Left renal cortex interstitium (tissue), 4 donors: Measurements from ENCODE around the gene WDR7. TPM values are rescaled to one million over a fixed set of nuclear protein-coding genes. Genes with fewer than 3 reads are reported as not detected.

ENCODE experiments used
- DNase-seq, 4 donors: peaks; one replicate each; pipeline ENCODE4 v3.0.0-alpha.2; 2013; ENCODE audit warnings: low read depth in 4 of 4, low spot score in 2 of 4, missing footprints in 1 of 4
- polyA plus RNA-seq, 4 donors: library from polyadenylated mRNA; unstranded; fragments of 120-200 nt; gene quantifications; one replicate each; pipeline ENCODE4 v1.2.1, GENCODE V29; 2013; ENCODE audit not compliant: insufficient read length in 4 of 4

The WDR7 gene
- polyA plus RNA-seq, 4 donors, result 10.4 to 13.0 (median 11.5) TPM

DNA sequence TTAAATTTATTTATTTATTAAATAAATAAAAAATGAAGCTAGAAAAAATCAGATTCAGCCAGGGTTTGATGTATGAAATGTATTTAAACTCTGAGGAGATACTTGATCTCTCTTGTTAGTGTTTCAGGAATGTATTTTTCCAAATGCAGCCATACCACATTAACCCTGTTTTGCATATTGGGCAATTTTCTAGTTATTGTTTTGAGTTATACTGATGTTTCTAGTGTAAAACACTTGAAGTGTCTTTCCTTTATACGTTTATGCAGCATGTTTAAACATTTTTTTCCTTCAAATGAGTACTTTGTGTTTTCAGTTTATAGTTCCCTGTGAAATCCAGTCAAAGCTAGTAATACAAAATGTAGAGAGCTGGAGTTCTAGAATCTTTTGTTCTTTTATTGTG is 69.9 kb downstream of the WDR7 start:
- no peak for DNase-seq

DNA sequence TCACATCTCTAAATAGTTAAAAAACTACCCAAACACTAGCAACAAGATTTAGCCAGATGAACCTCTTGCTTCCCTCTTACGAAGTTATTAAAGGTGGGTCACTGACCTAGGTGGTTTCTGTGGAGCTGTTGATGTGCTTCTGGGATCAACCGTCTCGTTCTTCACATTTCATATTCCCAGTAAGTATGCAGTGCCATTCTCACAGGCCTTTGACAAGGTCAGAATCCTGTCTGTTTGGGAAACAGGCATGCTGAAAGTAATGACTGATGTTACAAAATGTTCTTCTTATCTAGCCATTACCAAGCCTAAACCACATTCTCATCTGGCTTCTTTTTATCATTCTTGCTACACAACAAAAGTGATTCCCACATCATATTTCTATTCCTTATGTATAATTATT is 70.3 kb downstream of the WDR7 start:
- DNase-seq, result no peak

DNA sequence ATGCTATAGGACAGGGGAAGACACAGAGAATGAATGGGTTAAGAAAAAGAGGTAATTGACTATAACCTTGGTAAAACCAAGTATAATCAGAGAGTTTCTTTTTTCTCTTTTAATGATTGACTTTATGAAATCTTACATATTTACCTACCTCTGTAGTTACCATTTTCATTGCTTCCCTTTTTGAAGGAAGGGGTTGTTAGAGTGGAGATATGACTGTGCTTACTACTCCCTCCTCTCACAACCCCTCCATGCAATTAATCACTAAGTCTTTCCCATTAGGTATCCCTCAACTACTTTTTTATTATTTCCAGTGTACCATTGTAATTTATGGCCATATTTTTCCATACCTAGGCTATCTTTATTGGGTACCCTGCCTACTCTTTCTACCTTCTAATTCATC is 71.4 kb downstream of the WDR7 start:
- DNase-seq, result no peak

DNA sequence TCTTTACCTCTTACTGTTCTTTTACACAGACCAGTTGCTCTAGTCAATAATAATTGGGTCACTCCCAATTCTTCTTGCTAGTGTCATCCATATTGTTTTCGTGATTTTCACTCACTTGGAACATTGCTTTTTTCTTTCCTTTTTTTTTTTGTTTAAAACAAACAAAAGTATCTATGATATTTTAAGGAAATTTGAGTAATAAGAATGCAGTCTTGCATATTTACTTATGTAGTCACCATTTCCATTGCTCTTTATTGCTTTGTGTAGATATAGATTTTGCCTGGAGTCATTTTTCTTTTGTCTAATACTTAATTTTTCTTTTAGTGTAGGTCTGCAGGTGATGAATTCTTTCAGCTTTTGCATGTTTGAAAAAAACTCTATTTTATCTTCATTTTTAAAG is 71.9 kb downstream of the WDR7 start:
- DNase-seq, result no peak

DNA sequence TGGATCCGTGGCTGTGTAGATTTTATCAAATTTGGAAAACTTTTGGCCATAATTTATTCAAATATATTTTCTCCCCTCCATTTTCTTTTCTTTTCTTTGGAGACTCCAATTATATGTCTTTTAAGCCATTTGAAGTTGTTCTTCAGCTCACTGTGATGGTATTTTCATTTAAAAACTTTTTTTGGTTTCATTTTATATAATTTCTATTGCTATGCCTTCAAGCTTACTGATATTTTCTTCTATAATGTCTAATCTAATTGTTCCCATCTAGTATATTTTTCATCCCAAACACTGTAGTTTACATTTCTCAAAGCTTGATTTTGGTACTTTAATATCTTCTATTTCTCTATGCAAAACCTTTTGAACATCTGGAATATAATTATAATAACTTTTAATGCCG is 72.5 kb downstream of the WDR7 start:
- no peak for DNase-seq

DNA sequence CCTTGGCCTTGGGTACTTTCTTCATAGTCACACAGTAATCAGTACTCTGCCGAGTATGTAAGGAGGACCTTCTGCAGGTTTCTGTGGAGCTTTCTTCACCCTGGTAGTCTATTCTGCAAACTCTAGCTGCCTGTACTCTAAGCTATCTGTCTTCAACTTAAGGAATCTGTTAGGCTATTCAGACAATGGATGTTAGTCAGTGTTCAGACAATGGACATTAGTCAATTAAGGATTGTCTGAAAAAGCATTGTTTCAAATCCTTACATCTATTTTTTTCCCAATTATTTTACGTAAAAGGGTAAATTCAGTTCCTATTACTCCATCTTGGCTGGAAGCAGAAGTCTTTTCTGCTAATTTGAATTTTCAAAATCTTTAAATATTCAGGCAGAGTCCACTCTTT is 75.7 kb downstream of the WDR7 start:
- DNase-seq, result no peak

DNA sequence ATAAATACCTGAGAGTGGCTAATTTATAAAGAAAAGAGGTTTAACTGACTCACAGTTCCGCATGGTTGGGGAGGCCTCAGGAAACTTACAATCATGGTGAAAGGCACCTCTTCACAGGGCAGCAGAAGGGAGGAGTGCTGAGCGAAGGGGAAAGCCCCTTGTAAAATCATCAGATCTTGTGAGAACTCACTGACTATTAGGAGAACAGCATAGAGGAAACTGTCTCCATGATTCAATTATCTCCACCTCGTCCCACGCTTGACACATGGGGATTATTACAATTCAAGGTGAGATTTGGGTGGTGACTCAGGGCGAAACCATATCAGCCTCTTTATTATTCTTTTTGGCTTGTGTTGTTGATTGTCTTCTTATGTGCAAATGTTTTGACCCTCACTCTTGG is 76.2 kb downstream of the WDR7 start:
- DNase-seq, result no peak

DNA sequence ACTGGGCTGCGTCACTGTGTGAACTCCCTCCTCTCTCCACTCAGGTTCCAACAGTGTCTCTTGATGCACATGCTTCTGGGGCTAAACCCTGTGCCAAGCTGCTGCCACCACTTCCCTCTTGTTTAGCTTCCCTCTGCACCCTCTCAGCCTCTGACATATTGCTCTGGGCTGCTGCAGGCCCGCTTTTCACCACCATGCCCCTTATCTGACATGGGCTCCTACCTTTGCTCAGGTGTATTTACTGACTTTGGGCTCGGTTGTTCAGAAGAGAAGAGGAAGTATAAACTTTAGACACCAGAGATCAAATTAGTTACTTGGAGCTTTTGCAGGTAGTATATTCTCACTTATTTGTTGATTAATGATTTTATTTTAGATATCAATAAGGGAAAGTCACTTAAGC is 77.6 kb downstream of the WDR7 start:
- DNase-seq, result no peak

DNA sequence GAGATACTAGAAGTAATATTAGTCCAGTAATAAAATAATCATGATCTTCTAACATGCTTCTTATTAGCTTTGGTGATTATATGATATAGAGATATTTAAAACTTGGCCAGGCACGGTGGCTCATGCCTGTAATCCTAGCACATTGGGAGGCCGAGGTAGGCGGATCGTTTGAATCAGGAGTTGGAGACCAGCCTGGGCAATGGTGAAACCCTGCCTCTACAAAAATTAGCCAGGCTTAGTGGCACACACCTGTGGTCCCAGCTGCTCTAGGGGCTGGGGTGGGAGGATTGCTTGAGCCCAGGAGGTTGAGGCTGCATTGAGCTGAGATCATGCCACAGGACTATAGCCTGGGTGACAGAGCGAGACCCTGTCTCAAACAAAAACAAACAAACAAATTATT is 87.0 kb downstream of the WDR7 start:
- DNase-seq, result no peak

DNA sequence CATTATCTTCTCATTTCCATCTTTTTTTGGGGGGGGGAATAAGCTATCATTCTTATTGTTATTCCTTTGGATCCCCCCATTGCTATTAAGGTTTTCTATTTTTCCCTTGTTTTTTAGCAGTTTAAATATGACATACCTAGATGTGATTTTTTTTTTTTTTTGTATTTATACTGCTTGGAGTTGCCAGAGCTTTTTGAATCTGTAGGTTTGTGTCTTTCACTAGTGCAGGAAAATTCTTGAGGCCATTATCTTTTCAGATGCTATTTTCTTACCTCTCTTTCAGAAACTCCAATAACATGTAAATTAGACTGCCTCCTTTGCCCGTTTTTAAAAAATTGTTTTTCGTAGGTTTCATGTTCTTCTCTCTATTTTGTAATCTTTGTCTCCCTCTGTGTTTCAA is 88.6 kb downstream of the WDR7 start:
- DNase-seq, result no peak

DNA sequence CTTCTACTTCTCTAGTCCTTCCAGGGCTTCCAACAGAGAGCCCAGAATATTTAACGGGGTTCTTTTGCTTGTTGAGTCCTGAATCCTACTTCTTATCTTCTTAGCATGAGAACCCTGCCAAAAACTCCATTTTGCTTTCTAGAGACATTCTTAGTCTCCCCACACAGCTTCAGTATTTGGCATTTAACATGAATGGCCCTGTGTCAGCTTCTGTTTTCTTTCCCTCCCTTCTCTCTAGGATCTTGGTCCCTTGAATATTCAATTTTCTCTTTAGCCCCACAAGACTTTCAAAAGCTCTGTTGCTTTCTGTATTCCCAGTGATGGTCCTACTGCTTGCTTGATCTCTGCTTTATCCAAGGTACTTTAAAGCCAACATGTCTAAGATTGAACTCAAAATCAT is 89.5 kb downstream of the WDR7 start:
- DNase-seq, result no peak

DNA sequence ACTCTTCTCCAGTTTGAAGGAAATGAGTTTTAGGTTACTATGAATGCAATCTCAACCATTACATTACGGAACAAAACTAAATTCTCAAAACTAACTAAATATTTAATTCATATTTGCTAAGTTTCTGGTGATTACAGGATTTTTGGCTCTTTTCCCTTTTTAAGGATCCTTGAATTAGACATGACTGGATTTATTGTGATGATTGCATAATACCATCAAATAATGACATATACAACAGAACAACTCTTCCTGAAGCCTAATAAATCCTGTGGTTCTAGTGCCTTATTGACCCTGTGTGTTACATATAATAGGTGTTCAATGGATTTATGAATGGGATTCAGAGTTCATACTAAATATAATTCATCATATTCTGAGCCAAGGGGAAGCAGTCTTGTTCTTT is 90.5 kb downstream of the WDR7 start:
- DNase-seq, result no peak

DNA sequence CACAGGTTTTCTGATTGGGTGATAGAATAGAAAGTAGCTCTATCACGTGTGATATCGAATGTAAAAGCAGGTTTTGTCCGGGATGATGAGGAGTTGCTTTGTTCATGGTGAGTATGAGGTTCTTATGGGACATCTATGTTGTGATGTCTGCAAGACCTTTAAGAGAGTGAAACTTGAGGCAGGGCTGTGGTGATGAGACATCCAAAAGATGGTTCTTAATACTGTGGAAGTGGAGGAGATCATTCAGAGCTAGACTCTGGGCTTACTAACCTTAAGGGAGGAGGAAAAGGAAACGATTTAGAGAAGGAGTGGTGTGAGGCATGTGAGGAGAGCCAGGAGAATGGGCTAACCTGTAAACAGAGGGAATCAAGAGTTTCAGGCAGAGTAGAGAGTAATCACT is 92.0 kb downstream of the WDR7 start:
- DNase-seq, result no peak

DNA sequence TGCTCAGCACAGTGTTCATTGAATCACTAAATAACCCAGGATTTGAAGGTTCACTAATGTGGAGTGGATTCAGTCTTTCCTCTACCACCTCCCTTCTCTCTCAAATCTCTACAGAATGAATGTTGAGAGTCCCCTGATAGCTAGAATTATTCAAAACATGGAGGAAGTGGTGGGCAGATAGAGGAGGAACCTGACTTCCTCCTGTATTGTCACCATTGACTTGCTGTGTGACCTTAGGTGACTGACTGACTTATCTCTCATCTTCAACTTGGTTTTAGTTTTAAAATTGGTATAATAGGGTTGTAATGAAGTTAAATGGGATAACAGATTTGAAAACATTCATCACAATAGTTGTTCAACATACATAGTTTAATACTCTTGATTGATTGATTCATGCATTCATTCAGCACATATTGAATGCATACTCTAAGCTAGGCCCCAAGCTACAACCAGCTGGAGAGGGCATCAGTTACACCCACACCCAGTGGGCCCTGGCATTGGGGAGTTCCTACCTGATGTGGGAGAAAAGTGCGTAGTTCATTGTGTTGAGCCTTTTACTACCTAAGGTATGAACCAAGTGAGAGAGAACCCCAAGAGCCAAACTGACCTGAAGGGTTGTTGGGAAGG is 96.0 kb downstream of the WDR7 start:
- no peak for DNase-seq

DNA sequence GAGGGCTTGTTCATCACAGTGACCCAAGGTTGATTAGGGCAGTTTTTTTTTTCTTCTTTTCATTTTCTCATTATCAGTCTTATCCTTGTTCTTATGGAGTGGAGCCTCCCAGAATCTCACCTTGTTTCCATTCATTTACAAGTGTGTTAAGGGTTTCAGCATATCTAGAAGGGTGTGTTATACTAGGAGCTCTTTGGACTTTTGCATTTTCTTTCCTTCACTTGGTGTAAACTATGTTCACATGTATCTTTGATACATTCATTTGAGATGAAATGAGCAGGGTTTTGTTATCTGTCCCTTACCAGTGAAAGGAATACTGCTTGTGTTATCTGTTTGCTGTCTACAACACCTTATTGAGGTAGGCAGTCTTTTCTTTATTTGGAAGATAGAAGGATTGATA is 96.7 kb downstream of the WDR7 start:
- no peak for DNase-seq

DNA sequence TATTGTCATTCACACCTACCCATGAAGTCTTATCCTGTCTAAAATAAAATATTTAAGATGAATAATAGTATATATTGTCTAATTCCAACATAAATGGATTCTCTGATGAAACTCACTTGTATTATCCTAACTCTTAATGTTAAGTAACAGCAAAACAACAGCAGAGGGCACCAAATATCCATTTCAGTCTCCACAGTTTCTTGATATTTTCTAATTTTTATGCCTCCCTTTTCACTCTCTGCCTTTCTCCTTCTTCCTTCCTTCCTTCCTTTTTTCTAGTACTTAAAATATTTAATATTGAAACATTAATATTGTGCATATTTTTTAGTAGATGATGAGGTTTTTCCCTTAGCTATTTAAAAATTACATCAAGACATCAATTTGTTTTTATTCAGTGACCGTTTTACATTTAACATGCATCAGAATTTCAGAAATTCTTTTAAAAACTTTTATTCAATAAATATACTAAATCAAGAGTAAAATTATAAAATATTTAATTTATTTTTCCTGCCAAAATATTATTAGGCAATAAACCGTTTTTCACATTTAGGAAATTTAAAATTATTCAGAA is 97.6 kb downstream of the WDR7 start:
- peak in 3 of 4 donors; percentile 8 to 36 (median 15) for DNase-seq

DNA sequence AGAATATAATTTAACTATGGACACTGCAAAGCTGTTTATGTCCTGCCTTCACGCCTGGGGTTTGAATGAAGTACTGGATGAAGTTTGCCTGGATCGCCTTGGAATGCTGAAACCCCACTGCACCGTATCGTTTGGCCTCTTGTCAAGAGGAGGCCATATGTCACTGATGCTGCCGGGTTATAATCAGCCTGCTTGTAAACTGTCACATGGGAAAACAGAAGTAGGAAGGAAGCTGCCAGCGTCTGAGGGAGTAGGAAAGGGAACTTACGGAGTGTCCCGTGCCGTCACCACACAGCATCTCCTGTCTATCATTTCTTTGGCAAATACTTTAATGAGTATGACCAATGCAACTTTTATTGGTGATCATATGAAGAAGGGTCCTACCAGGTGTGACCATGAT is 105.8 kb downstream of the WDR7 start:
- DNase-seq, result no peak

DNA sequence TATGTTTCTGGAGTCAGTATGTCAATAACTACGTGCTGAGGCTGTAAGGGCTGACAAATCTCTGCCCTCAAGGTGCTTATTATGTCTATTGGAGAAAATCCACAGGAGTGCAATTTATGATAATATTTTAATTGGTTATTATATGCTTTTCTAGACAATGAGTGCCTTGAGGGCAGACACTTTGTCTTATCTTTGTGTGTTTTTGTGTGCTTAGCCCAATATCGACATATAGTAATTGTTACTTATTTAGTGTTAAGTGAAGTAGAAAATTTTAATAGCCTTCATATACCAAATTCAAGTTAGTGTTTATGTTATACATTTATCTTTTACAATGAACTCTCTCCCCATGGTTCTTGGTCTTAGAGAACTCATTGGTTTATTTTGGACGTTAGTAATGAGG is 118.9 kb downstream of the WDR7 start:
- no peak for DNase-seq

DNA sequence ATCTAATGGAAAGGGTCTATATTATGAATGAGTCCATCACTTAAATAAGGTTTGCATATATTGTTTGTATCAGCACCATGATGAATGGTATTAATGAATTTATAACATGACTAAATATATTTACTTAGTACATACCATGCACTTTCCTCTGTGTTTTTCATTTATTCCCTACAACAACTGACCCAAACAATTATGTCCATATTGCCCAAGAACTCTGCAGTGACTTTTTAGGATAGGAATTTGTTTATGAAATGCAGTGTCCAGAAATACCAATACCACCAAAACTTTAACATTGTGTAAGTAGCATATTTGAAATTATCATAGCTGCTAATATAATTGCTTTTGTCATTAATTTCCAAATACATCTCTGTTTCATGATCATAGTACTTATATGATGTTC is 119.7 kb downstream of the WDR7 start:
- DNase-seq, result no peak

DNA sequence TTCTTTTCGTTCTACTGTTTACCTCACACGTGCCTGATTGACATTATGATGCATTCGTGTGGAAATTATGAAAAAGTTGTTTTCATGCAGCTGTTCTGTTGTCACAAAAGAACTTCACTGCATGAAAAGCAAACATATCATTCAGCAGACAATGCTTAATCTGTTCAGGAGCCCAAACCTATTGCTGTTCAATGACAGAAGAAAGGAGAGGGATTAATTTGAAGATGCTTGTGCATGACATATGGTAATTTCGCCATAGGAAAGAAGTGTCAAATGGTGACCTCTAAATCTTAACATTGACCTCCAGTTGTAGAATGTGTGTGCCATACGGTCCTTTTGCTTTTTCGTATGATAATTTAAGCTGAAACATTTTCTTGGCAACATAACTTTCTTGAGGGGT is 124.5 kb downstream of the WDR7 start:
- no peak for DNase-seq

DNA sequence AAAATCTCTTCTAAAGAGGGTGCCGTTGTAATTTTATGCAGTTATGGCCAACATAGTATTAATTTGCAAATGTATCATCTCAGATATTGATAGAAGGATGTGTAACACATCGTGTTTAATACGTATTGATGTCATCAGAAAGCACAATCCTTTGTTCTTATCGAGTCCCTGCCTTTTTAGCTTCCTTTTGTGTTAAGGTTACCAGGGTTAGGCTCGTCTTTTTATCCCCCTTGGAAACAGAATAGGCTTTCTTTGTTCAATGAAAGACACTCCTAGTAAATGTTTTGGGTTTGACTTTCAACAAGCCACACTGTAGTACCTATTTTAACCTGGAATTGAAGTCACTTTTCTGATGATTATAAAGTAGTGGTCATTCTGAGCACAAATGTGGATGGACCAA is 136.2 kb downstream of the WDR7 start:
- DNase-seq, result no peak

DNA sequence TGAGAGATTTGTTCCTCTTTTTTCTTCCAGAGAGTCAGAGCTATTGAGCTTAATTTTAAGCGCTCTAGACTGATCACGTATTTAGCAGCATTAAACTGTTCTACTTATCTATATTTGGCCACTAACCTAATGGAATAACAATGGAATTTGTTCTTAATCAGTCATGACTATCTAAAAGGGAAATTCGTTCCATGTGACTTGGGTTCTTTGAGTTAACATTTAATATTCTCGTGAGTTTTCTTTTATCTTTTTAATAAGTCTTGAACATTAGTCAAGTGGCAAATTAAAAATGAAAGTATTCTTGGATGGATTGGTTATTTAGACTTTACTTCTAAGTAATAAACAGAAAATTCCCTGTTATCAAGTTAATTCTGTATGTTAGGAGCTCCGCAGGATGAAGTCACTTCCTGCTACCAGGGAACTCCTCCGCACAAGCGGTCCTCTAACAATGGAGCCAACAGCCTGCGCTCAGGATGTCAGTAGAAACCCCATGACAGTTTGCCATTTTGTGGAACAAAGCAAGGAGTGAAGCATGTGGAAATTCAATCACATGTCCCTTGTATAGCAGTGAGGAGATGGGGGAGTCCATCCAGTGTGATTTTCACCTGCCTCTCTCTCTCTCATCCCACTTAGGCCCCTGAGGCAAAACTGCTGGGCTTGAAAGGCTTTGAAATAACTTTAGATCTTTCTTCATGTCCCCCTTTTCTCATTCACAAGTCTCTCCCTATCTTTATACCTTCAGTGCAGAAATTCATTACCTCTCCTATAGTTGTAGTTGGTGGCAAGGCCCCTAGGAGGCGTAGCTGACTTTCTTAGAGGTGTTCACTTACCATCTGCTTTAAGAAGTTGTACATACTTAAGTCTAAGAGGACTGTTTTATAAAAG is 138.1 kb downstream of the WDR7 start:
- no peak for DNase-seq
